Peyer's patch (tissue), 4 donors: ENCODE measurements around the gene DNA2. TPM values are rescaled to one million over a fixed set of nuclear protein-coding genes. Genes with fewer than 3 reads are reported as not detected.

Source experiments
- DNase-seq, 3 donors: peaks; one replicate each; pipeline ENCODE4 v3.0.0-alpha.2; 2017 to 2019
- H3K27ac ChIP-seq, 4 donors: fragments of 200-600 bp; sonication (generic); one replicate each; pipeline ENCODE4 v1.5.1; 2016 to 2019
- H3K27me3 ChIP-seq, 2 donors: fragments of 200-600 bp; sonication (generic); one replicate each; pipeline ENCODE4 v1.5.1; 2019
- H3K36me3 ChIP-seq, 3 donors: fragments of 200-600 bp; sonication (generic); one replicate each; pipeline ENCODE4 v1.5.1; 2016 to 2019
- H3K4me1 ChIP-seq, 4 donors: fragments of 200-600 bp; sonication (generic); one replicate each; pipeline ENCODE4 v1.5.1; 2016 to 2019
- H3K4me3 ChIP-seq, 4 donors: fragments of 200-600 bp; sonication (generic); 1 replicate in 3 of 4; 2 replicates in 1 of 4; pipeline ENCODE4 v1.5.1; 2016 to 2019; ENCODE audit warnings: mild to moderate bottlenecking in 1 of 4
- H3K9me3 ChIP-seq, 4 donors: fragments of 200-600 bp; sonication (generic); one replicate each; pipeline ENCODE4 v1.5.1; 2016 to 2019; ENCODE audit warnings: mild to moderate bottlenecking in 1 of 4
- POLR2A ChIP-seq, 2 donors: fragments of 450-650 bp; IDR thresholded peaks; one replicate each; pipeline ENCODE4 v1.5.1; 2017; ENCODE audit warnings: antibody characterized with exemption in 2 of 2, mild to moderate bottlenecking in 2 of 2, moderate library complexity in 2 of 2
- total RNA-seq, 4 donors: library from RNA; depleted of rRNA; stranded (reverse); fragments of >200 nt; gene quantifications; one replicate each; pipeline ENCODE4 v1.1.0, GENCODE V29; 2016
- TF ChIP-seq, protein P1 (sequence below), 6 experiments: fragments of 450-650 bp in 4 of 6; fragments of 200-600 bp in 2 of 6; sonication (generic) in 1 of 6; IDR thresholded peaks; one replicate each; pipeline ENCODE4 v1.5.1; 2017 to 2019; ENCODE audit warnings: antibody characterized with exemption in 6 of 6, mild to moderate bottlenecking in 3 of 6, moderate library complexity in 1 of 6

DNA2 gene
- total RNA-seq, 4 donors from 2014 or later: 5.0 to 15.4 (median 10.0) TPM

- H3K27ac ChIP-seq: peak overlapping the region in 2 of 4 donors; percentile 42 to 52
- no peaks in the 10 kb centered on the region for H3K27me3 ChIP-seq
- no peak for DNase-seq
- peaks cover 0 to 5% (median 0%) of the 10 kb centered on the region in 4 donors for H3K4me1 ChIP-seq
- peaks cover 0 to 15% (median 0%) of the 10 kb centered on the region in 3 donors for H3K36me3 ChIP-seq
- TF ChIP-seq, protein P1, sequence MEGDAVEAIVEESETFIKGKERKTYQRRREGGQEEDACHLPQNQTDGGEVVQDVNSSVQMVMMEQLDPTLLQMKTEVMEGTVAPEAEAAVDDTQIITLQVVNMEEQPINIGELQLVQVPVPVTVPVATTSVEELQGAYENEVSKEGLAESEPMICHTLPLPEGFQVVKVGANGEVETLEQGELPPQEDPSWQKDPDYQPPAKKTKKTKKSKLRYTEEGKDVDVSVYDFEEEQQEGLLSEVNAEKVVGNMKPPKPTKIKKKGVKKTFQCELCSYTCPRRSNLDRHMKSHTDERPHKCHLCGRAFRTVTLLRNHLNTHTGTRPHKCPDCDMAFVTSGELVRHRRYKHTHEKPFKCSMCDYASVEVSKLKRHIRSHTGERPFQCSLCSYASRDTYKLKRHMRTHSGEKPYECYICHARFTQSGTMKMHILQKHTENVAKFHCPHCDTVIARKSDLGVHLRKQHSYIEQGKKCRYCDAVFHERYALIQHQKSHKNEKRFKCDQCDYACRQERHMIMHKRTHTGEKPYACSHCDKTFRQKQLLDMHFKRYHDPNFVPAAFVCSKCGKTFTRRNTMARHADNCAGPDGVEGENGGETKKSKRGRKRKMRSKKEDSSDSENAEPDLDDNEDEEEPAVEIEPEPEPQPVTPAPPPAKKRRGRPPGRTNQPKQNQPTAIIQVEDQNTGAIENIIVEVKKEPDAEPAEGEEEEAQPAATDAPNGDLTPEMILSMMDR (IDR thresholded peaks at IDR 0.05): no peak
- no peak for TF ChIP-seq POLR2A (IDR thresholded peaks at IDR 0.05)
- no peak overlapping the region for H3K4me3 ChIP-seq
- H3K9me3 ChIP-seq: no peaks in the 10 kb centered on the region
Measured at GRCh38 chr10:68506411-68506810, 34.6 kb upstream of the DNA2 start.

DNA sequence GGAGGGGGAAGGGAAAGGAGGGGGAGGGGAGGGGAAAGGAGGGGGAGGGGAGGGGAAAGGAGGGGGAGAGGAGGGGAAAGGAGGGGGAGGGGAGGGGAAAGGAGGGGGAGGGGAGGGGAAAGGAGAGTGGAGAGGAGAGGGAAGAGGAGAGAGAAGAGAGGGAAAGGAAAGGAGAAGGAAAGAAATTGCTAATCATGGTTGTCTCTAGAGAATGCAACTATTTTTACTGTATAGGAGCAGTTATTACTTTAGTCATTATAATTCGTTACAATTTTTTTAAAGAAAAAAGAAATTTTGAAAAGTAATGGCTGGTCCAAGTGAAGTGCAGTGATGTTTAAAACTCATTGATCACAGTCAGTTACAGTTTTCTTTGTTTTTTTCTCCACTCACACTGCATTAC, 31.1 kb upstream of the DNA2 start:
- Histone ChIP-seq H3K27ac (no peak overlapping the region), H3K4me3 (no peak overlapping the region), H3K9me3 (no peaks in the 10 kb centered on the region), H3K36me3 (peaks cover 0 to 51% (median 3%) of the 10 kb centered on the region in 3 donors), H3K4me1 (peaks cover 0 to 5% (median 0%) of the 10 kb centered on the region in 4 donors), H3K27me3 (no peaks in the 10 kb centered on the region)
- no peak for DNase-seq
- TF ChIP-seq, protein P1 (IDR thresholded peaks at IDR 0.05): no peak
- TF ChIP-seq POLR2A (IDR thresholded peaks at IDR 0.05): no peak

DNA sequence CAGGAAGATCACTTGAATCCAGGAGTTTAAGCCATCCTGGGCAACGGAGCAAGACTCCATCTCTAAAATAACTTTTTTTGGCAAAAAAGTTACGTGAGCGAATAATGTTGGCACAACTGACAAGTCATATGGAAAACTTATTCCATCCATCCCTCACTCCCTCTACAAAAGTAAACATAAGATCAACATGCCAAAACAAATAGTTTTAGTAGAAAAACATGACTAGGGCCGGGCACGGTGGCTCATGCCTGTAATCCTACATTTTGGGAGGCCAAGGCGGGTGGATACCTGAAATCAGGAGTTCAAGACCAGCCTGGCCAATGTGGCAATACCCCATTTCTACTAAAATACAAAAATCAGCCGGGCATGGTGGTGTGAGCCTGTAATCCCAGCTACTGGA, 29.9 kb upstream of the DNA2 start:
- no peak for TF ChIP-seq POLR2A (IDR thresholded peaks at IDR 0.05)
- TF ChIP-seq, protein P1 (IDR thresholded peaks at IDR 0.05): no peak
- no peak for DNase-seq
- no peaks in the 10 kb centered on the region for H3K9me3 ChIP-seq
- H3K4me1 ChIP-seq: peaks cover 0 to 5% (median 0%) of the 10 kb centered on the region in 4 donors
- H3K4me3 ChIP-seq: no peak overlapping the region
- H3K36me3 ChIP-seq: peaks cover 0 to 60% (median 3%) of the 10 kb centered on the region in 3 donors
- no peak overlapping the region for H3K27ac ChIP-seq
- H3K27me3 ChIP-seq: no peaks in the 10 kb centered on the region

DNA sequence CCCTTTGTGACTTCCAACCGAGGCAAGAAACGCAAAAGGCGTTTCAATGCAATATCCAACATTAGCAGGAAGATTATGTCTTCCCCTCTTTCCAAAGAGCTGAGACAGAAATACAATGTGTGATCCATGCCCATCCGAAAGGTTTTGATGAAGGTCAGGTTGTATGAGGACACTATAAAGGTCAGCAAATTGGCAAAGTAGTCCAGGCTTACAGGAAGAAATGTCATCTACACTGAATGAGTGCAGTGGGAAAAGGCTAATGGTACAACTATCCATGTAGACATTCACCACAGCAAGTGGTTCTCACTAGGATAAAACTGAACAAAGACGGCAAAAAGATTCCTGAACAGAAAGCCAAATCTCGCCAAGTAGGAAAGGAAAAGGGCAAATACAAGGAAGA, 27.8 kb upstream of the DNA2 start:
- DNase-seq: no peak
- TF ChIP-seq, protein P1 (IDR thresholded peaks at IDR 0.05): no peak
- TF ChIP-seq POLR2A (IDR thresholded peaks at IDR 0.05): no peak
- Histone ChIP-seq H3K9me3 (no peaks in the 10 kb centered on the region), H3K27me3 (no peaks in the 10 kb centered on the region), H3K4me1 (no peaks in the 10 kb centered on the region), H3K27ac (no peak overlapping the region), H3K4me3 (no peak overlapping the region), H3K36me3 (peaks cover 0 to 66% (median 3%) of the 10 kb centered on the region in 3 donors)

- no peaks in the 10 kb centered on the region for H3K9me3 ChIP-seq
- no peak for DNase-seq
- no peak overlapping the region for H3K4me3 ChIP-seq
- no peaks in the 10 kb centered on the region for H3K4me1 ChIP-seq
- no peak for TF ChIP-seq POLR2A (IDR thresholded peaks at IDR 0.05)
- TF ChIP-seq, protein P1 (IDR thresholded peaks at IDR 0.05): no peak
- H3K27me3 ChIP-seq: no peaks in the 10 kb centered on the region
- no peak overlapping the region for H3K27ac ChIP-seq
- H3K36me3 ChIP-seq: peaks cover 0 to 78% (median 3%) of the 10 kb centered on the region in 3 donors
Measured at GRCh38 chr10:68496072-68496471, 24.3 kb upstream of the DNA2 start.

GRCh38 chr10:68492118-68492517, 20.3 kb upstream of the DNA2 start:
- no peak for DNase-seq
- Histone ChIP-seq H3K9me3 (no peaks in the 10 kb centered on the region), H3K4me3 (no peak overlapping the region), H3K27ac (no peak overlapping the region), H3K36me3 (peaks cover 0 to 80% (median 6%) of the 10 kb centered on the region in 3 donors), H3K4me1 (no peaks in the 10 kb centered on the region), H3K27me3 (no peaks in the 10 kb centered on the region)
- no peak for TF ChIP-seq POLR2A (IDR thresholded peaks at IDR 0.05)
- TF ChIP-seq, protein P1 (IDR thresholded peaks at IDR 0.05): no peak
